ENCODE measurements around the gene NXPH4. TPM values are rescaled to one million over a fixed set of nuclear protein-coding genes. Genes with fewer than 3 reads are reported as not detected.

NXPH4 gene
- total and polyA plus RNA-seq, 2 donors (not counting 1 experiment from before 2014, with no cell fraction given), result 3.5 to 8.6 TPM

DNA sequence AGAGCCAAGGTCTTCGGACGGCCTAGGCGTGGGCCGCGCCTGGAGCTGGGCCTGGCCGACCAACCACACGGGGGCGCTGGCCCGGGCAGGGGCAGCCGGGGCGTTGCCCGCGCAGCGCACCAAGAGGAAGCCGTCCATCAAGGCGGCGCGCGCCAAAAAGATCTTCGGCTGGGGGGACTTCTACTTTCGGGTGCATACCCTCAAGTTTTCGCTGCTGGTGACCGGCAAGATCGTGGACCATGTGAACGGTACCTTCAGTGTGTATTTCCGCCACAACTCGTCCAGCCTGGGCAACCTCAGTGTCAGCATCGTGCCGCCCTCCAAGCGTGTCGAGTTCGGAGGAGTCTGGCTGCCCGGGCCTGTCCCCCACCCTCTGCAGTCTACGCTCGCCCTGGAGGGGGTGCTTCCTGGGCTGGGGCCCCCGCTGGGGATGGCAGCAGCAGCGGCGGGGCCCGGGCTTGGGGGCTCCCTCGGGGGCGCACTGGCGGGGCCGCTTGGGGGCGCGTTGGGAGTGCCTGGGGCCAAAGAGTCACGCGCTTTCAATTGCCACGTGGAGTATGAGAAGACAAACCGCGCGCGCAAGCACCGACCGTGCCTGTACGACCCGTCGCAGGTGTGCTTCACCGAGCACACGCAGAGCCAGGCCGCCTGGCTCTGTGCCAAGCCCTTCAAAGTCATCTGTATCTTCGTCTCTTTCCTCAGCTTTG lies 8.5 kb downstream of the NXPH4 start:
- intact Hi-C loops (cut with micrococcal nuclease), result loop anchor here (1.0 to 5.0 kb wide), 3 partner anchors 9 to 148 kb away; partner anchors contain the start of genes NEMP1 and NXPH4
- Histone ChIP-seq H3K4me3 (ENCODE audit: control extremely low read depth in 1 of 5, extremely low read depth in 1 of 5, insufficient read depth in 1 of 5, low read depth in 2 of 5, low read length in 4 of 5) (peak overlapping the region in 1 of 5 experiments; percentile 48), H3K27me3 (replicated peaks in 1 of 4; ENCODE audit: control extremely low read depth in 1 of 4, control insufficient read depth in 3 of 4, insufficient read depth in 4 of 4, low read length in 3 of 4) (peaks cover 0 to 73% (median 48%) of the 10 kb centered on the region in 4 experiments), H3K27ac (ENCODE audit: low read length in 2 of 2) (no peak overlapping the region), H2AFZ (ENCODE audit: insufficient read depth, low read depth, low read length, poor library complexity, severe bottlenecking) (peak overlapping the region; percentile 34), H3K4me2 (replicated peaks; ENCODE audit: low read depth, low read length, poor library complexity, severe bottlenecking) (peak overlapping the region; percentile 72), H3K9ac (ENCODE audit: low read length) (peak overlapping the region; percentile 24), H3K36me3 (replicated peaks in 1 of 2; ENCODE audit: control extremely low read depth in 1 of 2, control insufficient read depth in 1 of 2, extremely low read depth in 1 of 2, insufficient read depth in 2 of 2, low read length in 1 of 2) (no peaks in the 10 kb centered on the region), H4K20me1 (ENCODE audit: control insufficient read depth, insufficient read depth, low read length, poor library complexity, severe bottlenecking) (peaks cover 24% of the 10 kb centered on the region), H3K9me3 (ENCODE audit: control extremely low read depth in 1 of 3, control insufficient read depth in 2 of 3, insufficient read depth in 1 of 3, low read length in 2 of 3) (peaks cover 0 to 41% (median 0%) of the 10 kb centered on the region in 3 donors), H3K79me2 (ENCODE audit: control insufficient read depth, insufficient read depth, low read length) (peaks cover 21% of the 10 kb centered on the region), H3K4me1 (ENCODE audit: control insufficient read depth in 2 of 2, insufficient read depth in 2 of 2, low read length in 2 of 2) (peaks cover 75 to 84% of the 10 kb centered on the region in 2 donors)
- Mint-ChIP-seq H3K4me1 (peaks cover 73% of the 10 kb centered on the region), H3K27ac (peak overlapping the region; percentile 84), H3K4me3 (peak overlapping the region; percentile 85), H3K9me3 (ENCODE audit: insufficient read depth) (no peaks in the 10 kb centered on the region), H3K27me3 (peaks cover 41% of the 10 kb centered on the region)
- ChIA-PET POLR2A (interaction anchor here (0.6 to 7.5 kb wide), 2 partner anchors 13 to 97 kb away, joined by 3 to 89 read pairs; a partner anchor contains a TSS), CTCF (interaction anchor here (12.0 to 31.1 kb wide), 2 partner anchors 9 to 14 kb away, joined by 360 to 838 read pairs; partner anchors contain the start of gene NXPH4)
- ATAC-seq (ENCODE audit: low read depth), result peak; percentile 46
- WGBS (ENCODE audit: insufficient coverage), result 2% methylated on average over 61 of the region's 61 CpGs
- DNase-seq, result peak; percentile 89
- TF ChIP-seq EZH2 (IDR thresholded peaks at IDR 0.05; ENCODE audit: borderline replicate concordance, insufficient read depth, low read depth, low read length, poor library complexity, severe bottlenecking), result no peak
- TF ChIP-seq, protein P1, sequence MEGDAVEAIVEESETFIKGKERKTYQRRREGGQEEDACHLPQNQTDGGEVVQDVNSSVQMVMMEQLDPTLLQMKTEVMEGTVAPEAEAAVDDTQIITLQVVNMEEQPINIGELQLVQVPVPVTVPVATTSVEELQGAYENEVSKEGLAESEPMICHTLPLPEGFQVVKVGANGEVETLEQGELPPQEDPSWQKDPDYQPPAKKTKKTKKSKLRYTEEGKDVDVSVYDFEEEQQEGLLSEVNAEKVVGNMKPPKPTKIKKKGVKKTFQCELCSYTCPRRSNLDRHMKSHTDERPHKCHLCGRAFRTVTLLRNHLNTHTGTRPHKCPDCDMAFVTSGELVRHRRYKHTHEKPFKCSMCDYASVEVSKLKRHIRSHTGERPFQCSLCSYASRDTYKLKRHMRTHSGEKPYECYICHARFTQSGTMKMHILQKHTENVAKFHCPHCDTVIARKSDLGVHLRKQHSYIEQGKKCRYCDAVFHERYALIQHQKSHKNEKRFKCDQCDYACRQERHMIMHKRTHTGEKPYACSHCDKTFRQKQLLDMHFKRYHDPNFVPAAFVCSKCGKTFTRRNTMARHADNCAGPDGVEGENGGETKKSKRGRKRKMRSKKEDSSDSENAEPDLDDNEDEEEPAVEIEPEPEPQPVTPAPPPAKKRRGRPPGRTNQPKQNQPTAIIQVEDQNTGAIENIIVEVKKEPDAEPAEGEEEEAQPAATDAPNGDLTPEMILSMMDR (IDR thresholded peaks at IDR 0.05), result peak; percentile 71

Data from B cell (primary cell).